ENCODE data around the gene SPTB. TPM values are rescaled to one million over a fixed set of nuclear protein-coding genes. Genes with fewer than 3 reads are reported as not detected.

Gene SPTB
- total RNA-seq, 1 donor from 2014 or later: 312 TPM

- Histone ChIP-seq H3K9me3 (ENCODE audit: control insufficient read depth in 3 of 3, low read length in 3 of 3) (no peaks in the 10 kb centered on the region), H3K36me3 (ENCODE audit: control insufficient read depth in 3 of 3, insufficient read depth in 3 of 3, low read length in 3 of 3) (no peaks in the 10 kb centered on the region), H3K27me3 (ENCODE audit: control insufficient read depth in 3 of 3, insufficient read depth in 3 of 3, low read length in 3 of 3) (peaks cover 0 to 4% (median 3%) of the 10 kb centered on the region in 3 donors), H3K4me1 (ENCODE audit: control insufficient read depth in 3 of 3, insufficient read depth in 3 of 3, low read length in 3 of 3) (peaks cover 8 to 13% (median 11%) of the 10 kb centered on the region in 3 donors), H3K27ac (ENCODE audit: low read depth, low read length) (no peak overlapping the region), H3K4me3 (ENCODE audit: low read length in 3 of 3) (no peak overlapping the region), H3K9ac (ENCODE audit: low read depth in 1 of 3, low read length in 3 of 3) (no peak overlapping the region)
Observed at GRCh38 chr14:64700290-64700689, 179.4 kb downstream of the SPTB start.

GRCh38 chr14:64698903-64699302, 180.8 kb downstream of the SPTB start:
- H3K9ac ChIP-seq (ENCODE audit: low read depth in 1 of 3, low read length in 3 of 3): no peak overlapping the region

GRCh38 chr14:64696355-64696857, 183.3 kb downstream of the SPTB start:
- H3K9me3 ChIP-seq (ENCODE audit: control insufficient read depth in 3 of 3, low read length in 3 of 3): no peaks in the 10 kb centered on the region
- no peak overlapping the region for H3K27ac ChIP-seq (ENCODE audit: low read depth, low read length)
- H3K9ac ChIP-seq (ENCODE audit: low read depth in 1 of 3, low read length in 3 of 3): no peak overlapping the region
- no peaks in the 10 kb centered on the region for H3K27me3 ChIP-seq (ENCODE audit: control insufficient read depth in 3 of 3, insufficient read depth in 3 of 3, low read length in 3 of 3)
- H3K4me1 ChIP-seq (ENCODE audit: control insufficient read depth in 3 of 3, insufficient read depth in 3 of 3, low read length in 3 of 3): peaks cover 2 to 14% (median 12%) of the 10 kb centered on the region in 3 donors
- H3K36me3 ChIP-seq (ENCODE audit: control insufficient read depth in 3 of 3, insufficient read depth in 3 of 3, low read length in 3 of 3): no peaks in the 10 kb centered on the region
- no peak overlapping the region for H3K4me3 ChIP-seq (ENCODE audit: low read length in 3 of 3)

More at GRCh38 chr14:64698903-64699302, 180.8 kb downstream of the SPTB start:
- no peak overlapping the region for H3K4me3 ChIP-seq (ENCODE audit: low read length in 3 of 3)
- no peak overlapping the region for H3K27ac ChIP-seq (ENCODE audit: low read depth, low read length)
- H3K27me3 ChIP-seq (ENCODE audit: control insufficient read depth in 3 of 3, insufficient read depth in 3 of 3, low read length in 3 of 3): peaks cover 0 to 4% (median 2%) of the 10 kb centered on the region in 3 donors
- no peaks in the 10 kb centered on the region for H3K9me3 ChIP-seq (ENCODE audit: control insufficient read depth in 3 of 3, low read length in 3 of 3)
- no peaks in the 10 kb centered on the region for H3K36me3 ChIP-seq (ENCODE audit: control insufficient read depth in 3 of 3, insufficient read depth in 3 of 3, low read length in 3 of 3)
- peaks cover 4 to 7% (median 5%) of the 10 kb centered on the region in 3 donors for H3K4me1 ChIP-seq (ENCODE audit: control insufficient read depth in 3 of 3, insufficient read depth in 3 of 3, low read length in 3 of 3)

Small RNA genes lying within 50 kb of the gene (small RNA-seq; reads per million reads assigned to genes)
- gene RPPH1-2P: not detected

Other genes starting within 250 kb of the SPTB start
- gene PLEKHG3, start 175.5 kb downstream of the SPTB start, total RNA-seq: 16.7 TPM
- 33.4 TPM for gene CHURC1, start 34.5 kb upstream of the SPTB start, total RNA-seq
- not detected for gene GPX2, start 62.8 kb upstream of the SPTB start, total RNA-seq
- gene RAB15, start 92.4 kb upstream of the SPTB start, total RNA-seq: 8.4 TPM
- gene FNTB, start 107.0 kb upstream of the SPTB start, total RNA-seq: 5.7 TPM
- 30.8 TPM for gene MAX, start 222.6 kb upstream of the SPTB start, total RNA-seq

Data from skeletal muscle tissue (tissue), 5 donors.